OCI-LY7 (cell line): ENCODE results near the gene ARHGAP28.

Source experiments
- CTCF ChIP-seq: fragments of 200-600 bp; sonication (generic); conservative IDR thresholded peaks from 2 replicates; pipeline ENCODE4 v1.5.1; 2014; ENCODE audit warnings: mild to moderate bottlenecking, antibody characterized with exemption, low read length, moderate library complexity, mixed read lengths
- EZH2phosphoT487 ChIP-seq: fragments of 200-600 bp; sonication (generic); IDR thresholded peaks from 2 replicates; pipeline ENCODE4 v1.6.1; 2018; ENCODE audit warnings: low read depth, borderline replicate concordance, mild to moderate bottlenecking, mixed run types, antibody characterized with exemption, low read length, moderate library complexity, mixed read lengths

- TF ChIP-seq CTCF (no peak), EZH2phosphoT487 (no peak)
Measured at GRCh38 chr18:6956999-6957398, 227.5 kb downstream of the ARHGAP28 start.
